HG02852 (cell line): ENCODE results near the gene TMEM245.
"Not testable (repeated sequence)": the region's sequence is repeated elsewhere in the genome, so short reads cannot be mapped to it uniquely, and the experiment has no call there.

Source experiments
- ATAC-seq: cut with Tn5 transposase; IDR thresholded peaks from one replicate; pipeline ENCODE4 v1.9.1; 2021; ENCODE audit warnings: mild to moderate bottlenecking, moderate library complexity; ENCODE audit not compliant: unreplicated experiment

The TMEM245 gene

DNA sequence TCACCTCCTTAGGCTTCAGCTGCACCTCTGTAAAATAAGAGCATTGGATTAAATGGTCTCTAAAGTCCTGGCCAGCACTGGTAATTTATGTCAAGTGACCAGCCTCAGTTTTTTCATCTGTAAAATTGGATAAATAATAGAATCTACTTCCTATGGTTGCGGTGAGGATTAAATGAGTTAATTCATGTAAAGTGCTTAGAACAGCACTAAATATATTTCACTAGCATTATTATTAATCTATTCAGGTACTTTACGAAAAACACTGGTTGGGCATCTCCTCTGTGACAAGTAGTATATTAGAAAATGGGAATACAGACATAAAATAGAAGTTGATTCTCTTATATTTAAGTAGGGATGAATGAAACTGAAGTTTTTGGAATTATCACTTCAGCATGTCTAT, 13.8 kb upstream of the TMEM245 start:
- ATAC-seq = no peak

DNA sequence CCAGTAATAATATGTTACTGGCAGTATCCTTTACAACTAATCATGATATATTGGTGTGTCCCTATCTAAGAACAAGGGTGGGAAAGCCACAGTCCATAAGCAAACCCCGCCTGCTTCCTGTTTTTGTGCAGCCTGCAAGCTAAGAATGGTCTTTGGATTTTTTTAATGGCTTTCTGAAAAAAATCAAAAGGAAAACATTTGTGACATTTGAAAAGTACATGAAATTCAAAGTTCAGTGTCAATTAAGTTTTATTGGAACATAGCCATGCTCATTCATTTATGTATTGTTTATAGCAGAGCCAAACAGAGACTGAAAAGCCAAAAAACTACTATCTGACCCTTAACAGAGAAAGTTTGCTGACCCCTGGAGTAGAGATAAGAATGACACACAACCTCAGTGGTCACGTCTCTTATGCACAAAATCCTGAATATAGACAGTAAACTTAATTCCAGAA, 12.8 kb upstream of the TMEM245 start:
- no peak for ATAC-seq

DNA sequence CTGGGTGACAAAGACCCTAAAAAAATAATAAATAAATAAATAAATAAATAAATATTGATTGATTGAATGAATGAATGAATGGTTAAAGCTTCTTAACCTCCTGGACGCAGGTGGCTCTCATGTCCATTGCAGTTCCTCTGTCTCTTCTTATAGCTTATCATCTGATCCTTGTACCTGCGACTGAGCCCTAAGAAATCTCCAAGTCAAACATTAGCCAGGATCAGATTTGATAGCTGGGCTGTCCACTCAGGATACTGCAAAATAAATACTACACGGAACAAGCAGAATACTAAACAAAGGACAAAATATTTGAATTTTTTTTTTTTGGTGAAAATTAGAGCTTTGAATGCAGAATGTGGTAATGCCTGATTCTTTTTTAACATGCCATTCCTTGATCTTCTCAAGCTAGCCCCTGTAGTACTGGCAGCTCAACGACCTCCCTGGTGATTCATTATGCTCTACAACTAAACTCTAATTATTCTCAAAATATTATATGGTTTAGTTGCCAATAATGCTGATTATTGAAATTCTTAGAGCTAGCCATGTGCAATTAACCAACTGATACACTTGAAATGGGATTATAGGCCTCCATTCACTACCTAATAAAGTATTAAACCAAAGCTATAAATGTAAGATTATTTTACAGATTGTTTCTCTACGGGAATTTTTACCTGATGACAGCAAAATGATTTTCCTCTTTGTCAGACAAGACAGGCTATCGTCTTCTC, 9.9 kb upstream of the TMEM245 start:
- no peak for ATAC-seq

GRCh38 chr9:109126671-109127070, 6.9 kb upstream of the TMEM245 start:
- not testable (repeated sequence) for ATAC-seq

GRCh38 chr9:109124121-109124520, 4.4 kb upstream of the TMEM245 start:
- ATAC-seq = no peak

DNA sequence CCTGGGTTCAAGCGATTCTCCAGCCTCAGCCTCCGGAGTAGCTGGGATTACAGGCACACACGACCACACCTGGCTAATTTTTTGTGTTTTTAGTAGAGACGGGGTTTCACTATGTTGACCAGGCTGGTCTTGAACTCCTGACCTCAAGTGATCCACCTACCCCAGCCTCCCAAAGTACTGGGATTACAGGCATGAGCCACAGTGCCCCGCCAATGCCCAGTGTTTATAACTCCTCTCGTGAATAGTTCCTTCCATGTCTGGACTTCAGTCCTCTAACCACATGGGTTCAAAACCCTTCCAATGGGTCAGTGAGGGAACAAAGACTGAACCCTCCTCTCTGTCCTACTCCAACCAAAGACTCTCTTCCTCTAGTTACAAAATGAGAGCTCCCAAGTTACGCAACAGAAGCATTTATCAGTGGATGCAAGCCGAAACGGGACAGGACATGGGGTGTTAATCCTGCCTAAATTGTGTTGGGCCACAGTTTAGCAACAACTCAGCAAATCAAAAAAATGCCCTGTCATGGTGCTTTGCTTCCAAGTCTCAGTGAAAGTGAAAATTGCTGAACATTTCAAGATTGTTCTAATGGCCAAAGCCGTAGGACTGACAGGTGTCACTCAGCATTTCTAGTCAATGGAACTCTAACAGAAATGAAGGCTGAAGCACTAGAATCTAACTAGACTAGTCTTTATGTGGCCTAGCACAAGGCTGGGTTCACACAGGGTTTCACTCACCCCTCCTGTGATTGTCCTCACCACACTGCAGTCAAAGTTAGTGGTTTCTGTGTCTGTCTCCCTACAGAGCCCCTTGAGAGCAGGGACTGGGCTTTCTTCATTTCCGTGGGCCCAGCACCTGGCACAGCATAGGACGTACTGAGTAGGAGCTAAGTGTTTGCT, 3.2 kb upstream of the TMEM245 start:
- peak; percentile 19 for ATAC-seq

- no peak for ATAC-seq
These were observed 1.6 kb upstream of the TMEM245 start for GRCh38 chr9:109121232-109121796.

- ATAC-seq = no peak
These were observed 550 bp upstream of the TMEM245 start for GRCh38 chr9:109120204-109120789.

- ATAC-seq = no peak
These were observed 824 bp downstream of the TMEM245 start for GRCh38 chr9:109118808-109119438.

GRCh38 chr9:109117856-109118807, 1.6 kb downstream of the TMEM245 start:
- no peak for ATAC-seq

GRCh38 chr9:109115931-109116526, 3.7 kb downstream of the TMEM245 start:
- no peak for ATAC-seq

- no peak for ATAC-seq
These were observed 5.1 kb downstream of the TMEM245 start for GRCh38 chr9:109114670-109115069.

GRCh38 chr9:109113892-109114609, 5.7 kb downstream of the TMEM245 start:
- no peak for ATAC-seq

- ATAC-seq = no peak
These were observed 6.5 kb downstream of the TMEM245 start for GRCh38 chr9:109113254-109113653.

- peak; percentile 86 for ATAC-seq
These were observed 9.3 kb downstream of the TMEM245 start for GRCh38 chr9:109110329-109111021.

GRCh38 chr9:109109967-109110328, 9.8 kb downstream of the TMEM245 start:
- ATAC-seq = no peak

DNA sequence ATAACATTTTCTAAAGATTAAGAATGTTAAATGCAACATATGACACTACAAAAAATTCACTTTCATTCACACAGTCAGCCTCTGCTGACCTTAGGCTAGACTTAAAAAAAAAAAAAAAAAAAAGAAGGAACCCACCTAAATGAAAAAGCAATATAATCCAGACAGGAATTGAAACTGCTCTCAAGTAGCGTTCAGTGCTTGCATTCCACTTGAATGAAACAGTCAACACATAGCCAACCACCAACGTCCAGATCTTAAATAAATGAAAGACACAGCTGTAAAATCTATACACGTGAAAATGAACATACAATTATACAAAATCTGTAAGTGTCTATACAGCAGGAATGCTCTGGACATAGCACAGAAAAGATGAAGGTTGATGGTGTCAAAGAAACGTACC, 11.4 kb downstream of the TMEM245 start:
- ATAC-seq = no peak
